ENCODE results near the gene RAB11FIP3. TPM values are rescaled to one million over a fixed set of nuclear protein-coding genes. Genes with fewer than 3 reads are reported as not detected.

The RAB11FIP3 gene
- total RNA-seq, 1 experiment from 2014 or later = 12.8 TPM

GRCh38 chr16:519841-520687 lies 94.6 kb downstream of the RAB11FIP3 start:
- BruUV-seq (replicated peaks) = no TSS peak

More at GRCh38 chr16:519841-520687, 94.6 kb downstream of the RAB11FIP3 start:
- H3K9ac ChIP-seq (ENCODE audit: low read length) = no peak overlapping the region
- no peaks in the 10 kb centered on the region for H3K9me3 ChIP-seq (ENCODE audit: control insufficient read depth in 1 of 2, insufficient read depth in 1 of 2, low read depth in 1 of 2, low read length in 2 of 2)
- ChIA-PET RAD21 (ENCODE audit: low non-redundant PET in 1 of 2, low total read pairs in 2 of 2, uncharacterized antibody in 2 of 2, unreplicated experiment in 2 of 2) (no interaction called here), CTCF (no interaction called here), POLR2A (no interaction called here)
- no peak overlapping the region for H3K27ac ChIP-seq (ENCODE audit: low read depth, low read length)
- no peaks in the 10 kb centered on the region; a peak in 1 of 4 replicates for H3K36me3 ChIP-seq (ENCODE audit: control insufficient read depth in 1 of 2, insufficient read depth in 2 of 2, low read length in 2 of 2)
- no peaks in the 10 kb centered on the region for H3K79me2 ChIP-seq (ENCODE audit: insufficient read depth, low read length)
- no peak overlapping the region for H3K4me2 ChIP-seq (ENCODE audit: low read length)
- no peak overlapping the region for H2AFZ ChIP-seq (ENCODE audit: low read depth, low read length, poor library complexity, severe bottlenecking)
- H4K20me1 ChIP-seq (ENCODE audit: insufficient read depth) = no peaks in the 10 kb centered on the region
- no peak overlapping the region for H3K4me3 ChIP-seq (replicated peaks in 1 of 2; ENCODE audit: low read depth in 1 of 2, low read length in 2 of 2)
- intact Hi-C loops (cut with micrococcal nuclease) = no loop called here
- DNase-seq (ENCODE audit: low read depth, low spot score) (no peak), ATAC-seq (no peak)
- TF ChIP-seq CBX3 (IDR thresholded peaks at IDR 0.05; ENCODE audit: low read depth) (no peak), YY1 (IDR thresholded peaks at IDR 0.05; ENCODE audit: extremely low read depth, insufficient replicate concordance, low read depth, low read length) (no peak), ELF1 (IDR thresholded peaks at IDR 0.05; ENCODE audit: borderline replicate concordance, low read depth) (no peak), SRF (IDR thresholded peaks at IDR 0.05; ENCODE audit: low read depth) (no peak), ATF3 (IDR thresholded peaks at IDR 0.05) (no peak), SIN3A (IDR thresholded peaks at IDR 0.05; ENCODE audit: low read depth) (no peak), ZNF274 (IDR thresholded peaks at IDR 0.05; ENCODE audit: low read depth, low read length) (no peak), POLR2A (IDR thresholded peaks at IDR 0.05; ENCODE audit: borderline replicate concordance, extremely low read depth, insufficient read depth, insufficient read length) (no peak), MAX (IDR thresholded peaks at IDR 0.05) (no peak), ZFX (IDR thresholded peaks at IDR 0.05) (no peak), EZH2phosphoT487 (IDR thresholded peaks at IDR 0.05; ENCODE audit: borderline replicate concordance) (no peak), CEBPB (IDR thresholded peaks at IDR 0.05; ENCODE audit: low read depth) (no peak), EGR1 (IDR thresholded peaks at IDR 0.05; ENCODE audit: low read depth) (no peak), SP1 (IDR thresholded peaks at IDR 0.05; ENCODE audit: low read depth) (no peak), RAD21 (IDR thresholded peaks at IDR 0.05; ENCODE audit: low read depth) (no peak), ZBTB33 (IDR thresholded peaks at IDR 0.05; ENCODE audit: extremely low read depth, insufficient replicate concordance, low read length) (no peak), REST (IDR thresholded peaks at IDR 0.05; ENCODE audit: low read depth) (no peak), CTCF (IDR thresholded peaks at IDR 0.05 in 2 of 3, conservative IDR thresholded peaks at IDR 0.05 in 1 of 3; ENCODE audit: borderline replicate concordance in 1 of 3, insufficient read depth in 1 of 3, low read depth in 2 of 3, low read length in 2 of 3) (no peak), TCF7L2 (IDR thresholded peaks at IDR 0.05; ENCODE audit: borderline replicate concordance, extremely low read depth, insufficient read depth, insufficient read length) (no peak)
- no peaks in the 10 kb centered on the region for H3K9me2 ChIP-seq (ENCODE audit: insufficient read depth)
- H3K4me1 ChIP-seq (ENCODE audit: control insufficient read depth in 1 of 2, insufficient read depth in 2 of 2, low read length in 2 of 2) = peaks cover 6 to 8% of the 10 kb centered on the region in 2 experiments
- no peaks in the 10 kb centered on the region for H3K27me3 ChIP-seq (ENCODE audit: insufficient read depth, low read length)
